SK-N-SH (cell line): ENCODE measurements around the gene MUC2. TPM values are rescaled to one million over a fixed set of nuclear protein-coding genes. Genes with fewer than 3 reads are reported as not detected.

Source experiments
- CTCF ChIA-PET: fragments of 300-600, 350-600 bp; formaldehyde crosslinking; extraction: SDS; loops from one replicate; lab custom pipeline; 2021; lab: Yijun Ruan, JAX
- POLR2A ChIA-PET: fragments of 350-600 bp; sonication (Branson Sonifier 250); formaldehyde crosslinking; extraction: SDS; loops from one replicate; lab custom pipeline; 2020; ENCODE audit warnings: antibody characterized with exemption, inconsistent platforms; lab: Yijun Ruan, JAX
- DNase-seq: peaks from one replicate; pipeline ENCODE4 v3.0.0; 2012
- H2AFZ ChIP-seq: fragments of 200-600 bp; sonication (generic); 2 replicates; pipeline ENCODE4 v1.8.1; 2016; ENCODE audit warnings: antibody characterized with exemption, mild to moderate bottlenecking, low read depth
- H3F3A ChIP-seq: fragments of 200-600 bp; sonication (generic); replicated peaks from 2 replicates; pipeline ENCODE3; 2016; ENCODE audit warnings: antibody characterized with exemption, mild to moderate bottlenecking; ENCODE audit not compliant: insufficient read depth
- H3K27ac ChIP-seq, 2 experiments: fragments of 200-500 bp in 1 of 2; fragments of 200-600 bp in 1 of 2; sonication (Bioruptor generic) in 1 of 2; sonication (generic), shearing (Covaris generic) in 1 of 2; 2 replicates each; pipeline versions ENCODE4 v1.5.1 to v1.6.1; 2014 to 2016; ENCODE audit warnings: low read depth in 2 of 2, inconsistent platforms in 1 of 2, low read length in 1 of 2, mild to moderate bottlenecking in 1 of 2, mixed read lengths in 1 of 2
- H3K27me3 ChIP-seq: fragments of 200-600 bp; sonication (generic), shearing (Covaris generic); 2 replicates; pipeline ENCODE4 v1.6.1; 2016; ENCODE audit warnings: mixed run types; ENCODE audit not compliant: insufficient read depth
- H3K36me3 ChIP-seq, 2 experiments: fragments of 200-500 bp in 1 of 2; fragments of 200-600 bp in 1 of 2; sonication (Bioruptor generic) in 1 of 2; sonication (generic) in 1 of 2; replicated peaks in 1 of 2; 2 replicates each; pipeline versions ENCODE3 to v1.5.1; 2014 to 2016; ENCODE audit warnings: low read length in 1 of 2, mild to moderate bottlenecking in 1 of 2; ENCODE audit not compliant: insufficient read depth in 2 of 2, control insufficient read depth in 1 of 2
- H3K4me1 ChIP-seq, 2 experiments: fragments of 200-500 bp in 1 of 2; fragments of 200-600 bp in 1 of 2; sonication (Bioruptor generic) in 1 of 2; sonication (generic), shearing (Covaris generic) in 1 of 2; 2 replicates each; pipeline versions ENCODE4 v1.5.1 to v1.6.1; 2014 to 2016; ENCODE audit warnings: low read depth in 1 of 2, low read length in 1 of 2, mixed run types in 1 of 2; ENCODE audit not compliant: insufficient read depth in 2 of 2, control insufficient read depth in 1 of 2
- H3K4me2 ChIP-seq: fragments of 200-600 bp; sonication (generic), shearing (Covaris generic); 2 replicates; pipeline ENCODE4 v1.6.1; 2017; ENCODE audit warnings: mixed run types
- H3K4me3 ChIP-seq, 2 experiments: fragments of 200-500 bp in 1 of 2; fragments of 200-600 bp in 1 of 2; sonication (Bioruptor generic) in 1 of 2; sonication (generic), shearing (Covaris generic) in 1 of 2; 2 replicates each; pipeline versions ENCODE4 v1.5.1 to v1.8.1; 2014 to 2016; ENCODE audit warnings: low read depth in 2 of 2, inconsistent platforms in 1 of 2, low read length in 1 of 2, mild to moderate bottlenecking in 1 of 2, mixed read lengths in 1 of 2, moderate library complexity in 1 of 2
- H3K79me2 ChIP-seq: fragments of 200-600 bp; sonication (generic); 2 replicates; pipeline ENCODE4 v1.8.1; 2017; ENCODE audit warnings: mild to moderate bottlenecking; ENCODE audit not compliant: insufficient read depth
- H3K9ac ChIP-seq: fragments of 200-600 bp; sonication (generic); 2 replicates; pipeline ENCODE4 v1.6.1; 2017; ENCODE audit warnings: mixed run types
- H3K9me2 ChIP-seq: fragments of 200-600 bp; sonication (generic); 2 replicates; pipeline ENCODE4 v1.6.1; 2017; ENCODE audit warnings: mixed run types
- H3K9me3 ChIP-seq: fragments of 200-600 bp; sonication (generic); 2 replicates; pipeline ENCODE4 v1.6.1; 2017; ENCODE audit warnings: mixed run types, mild to moderate bottlenecking, moderate library complexity
- H4K20me1 ChIP-seq: fragments of 200-600 bp; sonication (generic); 2 replicates; pipeline ENCODE4 v1.6.1; 2017; ENCODE audit warnings: mild to moderate bottlenecking, mixed run types; ENCODE audit not compliant: insufficient read depth
- CHD2 ChIP-seq: fragments of 150-350 bp; IDR thresholded peaks from 2 replicates; pipeline ENCODE4 v1.6.1; 2018; ENCODE audit warnings: low read length; ENCODE audit not compliant: partially characterized antibody
- ELF1 ChIP-seq: IDR thresholded peaks from 2 replicates; pipeline ENCODE4 v1.4.0; 2012
- EP300 ChIP-seq, 2 experiments: IDR thresholded peaks; 2 replicates each; pipeline versions ENCODE4 v1.4.0 to v1.6.1; 2012; ENCODE audit warnings: borderline replicate concordance in 1 of 2, low read depth in 1 of 2, low read length in 1 of 2
- EZH2phosphoT487 ChIP-seq: fragments of 200-600 bp; sonication (generic); IDR thresholded peaks from 2 replicates; pipeline ENCODE4 v1.6.1; 2017; ENCODE audit warnings: low read depth, mixed run types, mild to moderate bottlenecking, antibody characterized with exemption, moderate library complexity, borderline replicate concordance
- GABPA ChIP-seq: IDR thresholded peaks from 2 replicates; pipeline ENCODE4 v1.4.0; 2012; ENCODE audit warnings: low read depth, mild to moderate bottlenecking
- JUND ChIP-seq: IDR thresholded peaks from 2 replicates; pipeline ENCODE4 v1.4.0; 2012
- MAX ChIP-seq: IDR thresholded peaks from 2 replicates; pipeline ENCODE4 v1.4.0; 2012; ENCODE audit warnings: low read depth
- MEF2A ChIP-seq: IDR thresholded peaks from 2 replicates; pipeline ENCODE4 v1.4.0; 2012; ENCODE audit warnings: low read depth, borderline replicate concordance
- POLR2AphosphoS5 ChIP-seq: IDR thresholded peaks from 2 replicates; pipeline ENCODE4 v1.6.1; 2012; ENCODE audit warnings: low read depth, low read length
- RCOR1 ChIP-seq: fragments of 150-350 bp; IDR thresholded peaks from 2 replicates; pipeline ENCODE4 v1.6.1; 2017; ENCODE audit warnings: antibody characterized with exemption, low read length
- USF2 ChIP-seq: fragments of 150-350 bp; IDR thresholded peaks from 2 replicates; pipeline ENCODE4 v1.6.1; 2017; ENCODE audit warnings: antibody characterized with exemption, low read length, low read depth, borderline replicate concordance
- YY1 ChIP-seq: IDR thresholded peaks from 2 replicates; pipeline ENCODE4 v1.4.0; 2012; ENCODE audit warnings: low read depth, mild to moderate bottlenecking
- ZBTB33 ChIP-seq: IDR thresholded peaks from 2 replicates; pipeline ENCODE4 v1.4.0; 2012; ENCODE audit warnings: low read depth, borderline replicate concordance
- WGBS: methylation state at CpG from one replicate; pipeline ENCODE4 v1.1.6; 2017; ENCODE audit warnings: low lambda C conversion rate; 5-methylcytosine and 5-hydroxymethylcytosine counted together
- polyA plus RNA-seq, 3 experiments: library from polyadenylated mRNA; depleted of rRNA; stranded (reverse); fragments of >200 nt; gene quantifications; 2 replicates each; pipeline ENCODE4 v1.2.3, GENCODE V29; 2012

MUC2 gene
- polyA plus RNA-seq, 1 of the 3 experiments (the other 2 are of a cell fraction) = not detected

- TF ChIP-seq ELF1 = no peak
- TF ChIP-seq ZBTB33 = no peak
- no peak for TF ChIP-seq USF2
- no peak for TF ChIP-seq YY1
- TF ChIP-seq MEF2A = no peak
- TF ChIP-seq CHD2 = no peak
- no peak for TF ChIP-seq JUND
- TF ChIP-seq EZH2phosphoT487 = no peak
- TF ChIP-seq, all 33 proteins: peak for 0
- no peaks in the 10 kb centered on the region for H3K79me2 ChIP-seq
- H4K20me1 ChIP-seq = no peaks in the 10 kb centered on the region
- no peaks in the 10 kb centered on the region for H3K9me3 ChIP-seq
- H3K4me2 ChIP-seq = no peak overlapping the region
- H3F3A ChIP-seq = no peaks in the 10 kb centered on the region
- ChIA-PET CTCF (interaction anchor here (1.4 kb wide), 1 partner anchor 124 kb away, joined by 3 read pairs; no protein-coding TSS in a partner anchor), POLR2A (no interaction called here)
- no peaks in the 10 kb centered on the region for H3K36me3 ChIP-seq
- no peak overlapping the region for H3K27ac ChIP-seq
- 72% methylated on average over 25 of the region's 25 CpGs for WGBS
- no peak overlapping the region for H2AFZ ChIP-seq
- peak; percentile 39 for DNase-seq
- H3K4me1 ChIP-seq = peaks cover 0 to 8% of the 10 kb centered on the region in 2 experiments; a peak in 1 of 4 replicates
- no peak overlapping the region for H3K4me3 ChIP-seq
- no peaks in the 10 kb centered on the region; the same call in 1 of the 2 replicates for H3K27me3 ChIP-seq
- H3K9ac ChIP-seq = no peak overlapping the region
- no peaks in the 10 kb centered on the region for H3K9me2 ChIP-seq
Observed at GRCh38 chr11:1048375-1049070, 26.2 kb upstream of the MUC2 start.

GRCh38 chr11:1049071-1049405 lies 25.6 kb upstream of the MUC2 start:
- H3K4me2 ChIP-seq = no peak overlapping the region
- peaks cover 0 to 13% of the 10 kb centered on the region in 2 experiments; a peak in 1 of 4 replicates for H3K4me1 ChIP-seq
- H3K79me2 ChIP-seq = no peaks in the 10 kb centered on the region
- no peaks in the 10 kb centered on the region for H3F3A ChIP-seq
- no peaks in the 10 kb centered on the region for H4K20me1 ChIP-seq
- H2AFZ ChIP-seq = no peak overlapping the region
- POLR2A ChIA-PET = no interaction called here
- H3K9me3 ChIP-seq = no peaks in the 10 kb centered on the region
- no peak overlapping the region for H3K9ac ChIP-seq
- DNase-seq = no peak
- H3K27me3 ChIP-seq = no peaks in the 10 kb centered on the region; the same call in 1 of the 2 replicates
- no peaks in the 10 kb centered on the region for H3K9me2 ChIP-seq
- CTCF ChIA-PET = interaction anchor here (1.2 to 3.2 kb wide), 4 partner anchors 124 to 203 kb away, joined by 3 to 70 read pairs (median 26); partner anchors contain the start of genes AP2A2, POLR2L and TSPAN4
- no peaks in the 10 kb centered on the region for H3K36me3 ChIP-seq
- 81% methylated on average over 6 of the region's 6 CpGs for WGBS
- no peak overlapping the region for H3K4me3 ChIP-seq
- H3K27ac ChIP-seq = no peak overlapping the region
- TF ChIP-seq MAX = no peak
- TF ChIP-seq EP300 (IDR thresholded peaks at IDR 0.05; ENCODE audit: borderline replicate concordance in 1 of 2, low read depth in 1 of 2, low read length in 1 of 2) = no peak
- TF ChIP-seq ZBTB33 = no peak
- TF ChIP-seq EZH2phosphoT487 = no peak
- TF ChIP-seq RCOR1 = no peak
- TF ChIP-seq GABPA = no peak
- no peak for TF ChIP-seq POLR2AphosphoS5
